Fibroblast of pulmonary artery (primary cell): ENCODE measurements around the gene ACSF3.

ENCODE experiments used
- DNase-seq: peaks from one replicate; pipeline ENCODE4 v3.0.0-alpha.2; 2010; ENCODE audit warnings: low read depth
- H3K4me3 ChIP-seq: replicated peaks from 2 replicates; pipeline ENCODE4 v1.5.1; 2011; ENCODE audit warnings: low read depth, mild to moderate bottlenecking, control low read depth, low read length, moderate library complexity
- CTCF ChIP-seq: IDR thresholded peaks from 2 replicates; pipeline ENCODE4 v1.5.1; 2011; ENCODE audit warnings: mild to moderate bottlenecking, control low read depth, low read length, inconsistent platforms; ENCODE audit errors: missing control alignments

Gene ACSF3

GRCh38 chr16:89080196-89080853 lies 13.3 kb upstream of the ACSF3 start:
- no peak for DNase-seq
- no peak overlapping the region for H3K4me3 ChIP-seq
- TF ChIP-seq CTCF = no peak

DNA sequence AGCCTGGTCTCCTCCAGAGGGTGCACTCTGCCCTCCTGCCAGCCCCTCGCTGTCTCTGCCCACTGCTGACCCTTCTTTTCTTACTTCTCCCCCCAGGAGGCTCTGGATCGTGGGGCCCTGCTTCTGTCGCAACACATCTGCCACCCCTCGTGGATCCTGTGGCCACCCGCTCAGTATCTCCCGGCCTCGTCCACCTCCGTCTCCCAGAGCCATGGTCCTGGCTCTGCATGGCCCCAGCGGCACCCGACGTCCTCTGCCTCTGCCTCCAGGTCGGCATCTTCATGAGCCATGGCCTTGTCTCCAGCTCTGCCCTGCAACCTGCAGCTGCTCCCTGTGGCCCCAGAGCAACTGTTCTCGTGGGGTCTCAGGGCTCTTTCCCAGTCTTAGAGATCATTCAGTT lies 12.1 kb upstream of the ACSF3 start:
- no peak for DNase-seq
- H3K4me3 ChIP-seq = no peak overlapping the region
- no peak for TF ChIP-seq CTCF

- no peak overlapping the region for H3K4me3 ChIP-seq
- DNase-seq = no peak
- no peak for TF ChIP-seq CTCF
Measured at GRCh38 chr16:89084411-89084810, 9.2 kb upstream of the ACSF3 start.

- no peak overlapping the region for H3K4me3 ChIP-seq
- no peak for TF ChIP-seq CTCF
- no peak for DNase-seq
Measured at GRCh38 chr16:89084814-89085612, 8.6 kb upstream of the ACSF3 start.

DNA sequence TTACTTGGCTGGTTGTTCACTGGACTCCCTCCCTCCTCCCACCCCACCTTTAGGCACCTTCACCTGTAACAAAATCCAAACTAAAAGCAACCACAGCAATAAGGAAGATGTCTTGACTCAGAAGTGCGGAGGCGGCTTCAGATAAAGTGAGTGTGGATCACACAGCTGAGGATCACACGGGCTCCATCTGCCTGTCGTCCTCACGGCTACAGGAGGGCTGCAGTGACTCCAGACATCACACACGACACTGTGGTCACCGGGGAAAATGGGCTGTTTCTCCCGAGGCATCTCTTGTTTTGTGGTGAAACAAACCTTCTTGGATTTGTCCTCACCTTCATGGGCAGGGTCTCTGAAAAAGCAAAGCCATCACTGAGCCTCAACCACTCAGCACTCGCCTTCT lies 7.9 kb upstream of the ACSF3 start:
- no peak overlapping the region for H3K4me3 ChIP-seq
- no peak for DNase-seq
- TF ChIP-seq CTCF = no peak

DNA sequence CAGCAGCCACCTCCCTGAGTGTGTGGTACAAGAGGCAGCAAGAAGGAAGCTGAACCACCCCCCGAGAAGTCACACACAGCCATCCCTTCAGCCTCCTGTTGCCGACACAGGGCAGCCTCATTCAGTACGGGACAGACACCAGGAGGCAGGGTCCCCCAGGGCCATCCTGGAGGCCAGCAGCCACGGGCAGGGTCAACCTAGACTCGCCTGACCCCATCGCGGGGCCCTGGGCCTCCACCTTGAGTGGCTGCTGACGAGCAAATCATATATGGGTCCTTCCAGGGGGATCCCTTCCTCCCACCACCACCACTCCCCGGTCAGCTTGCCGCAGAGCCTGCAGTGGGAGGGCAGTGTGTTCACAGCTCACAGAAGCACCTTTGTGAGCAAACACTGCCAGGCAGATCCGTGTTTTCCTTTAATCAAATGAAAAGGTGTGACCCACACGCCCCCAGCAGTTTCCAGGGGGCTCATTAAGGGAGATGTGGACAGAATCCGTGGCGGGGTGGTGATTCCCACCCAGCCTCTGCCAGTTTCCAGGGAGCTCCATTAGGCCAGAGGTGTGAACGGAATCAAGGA lies 5.6 kb upstream of the ACSF3 start:
- no peak for DNase-seq
- H3K4me3 ChIP-seq = no peak overlapping the region
- TF ChIP-seq CTCF = no peak
